SU-DHL-6 (cell line): ENCODE data around the gene IFITM2.

Experiments
- H2AFZ ChIP-seq: fragments of 200-600 bp; sonication (generic); 2 replicates; pipeline ENCODE4 v1.6.1; 2014; ENCODE audit warnings: low read depth, mild to moderate bottlenecking, moderate library complexity, mixed read lengths, antibody characterized with exemption, low read length; ENCODE audit not compliant: severe bottlenecking
- H3F3A ChIP-seq: fragments of 200-600 bp; shearing (Covaris generic); 2 replicates; pipeline ENCODE4 v1.6.0; 2016; ENCODE audit warnings: antibody characterized with exemption, mild to moderate bottlenecking; ENCODE audit not compliant: insufficient read depth
- H3K27ac ChIP-seq: fragments of 200-600 bp; sonication (generic); 2 replicates; pipeline ENCODE4 v1.5.1; 2016; ENCODE audit warnings: low read depth, mild to moderate bottlenecking, low read length, moderate library complexity, mixed read lengths
- H3K27me3 ChIP-seq: fragments of 200-600 bp; sonication (generic), shearing (Covaris generic); 2 replicates; pipeline ENCODE4 v1.6.0; 2014; ENCODE audit warnings: mild to moderate bottlenecking, low read length
- H3K36me3 ChIP-seq: fragments of 200-600 bp; sonication (generic); 2 replicates; pipeline ENCODE4 v1.6.1; 2014; ENCODE audit warnings: mild to moderate bottlenecking, low read length, mixed read lengths
- H3K4me2 ChIP-seq: fragments of 300-600, 200-600 bp; shearing (Covaris generic), sonication (generic); 2 replicates; pipeline ENCODE4 v1.6.0; 2014; ENCODE audit warnings: low read length, low read depth, mild to moderate bottlenecking; ENCODE audit not compliant: poor library complexity, severe bottlenecking
- H3K4me3 ChIP-seq: fragments of 200-600 bp; sonication (generic); 2 replicates; pipeline ENCODE4 v1.5.1; 2014; ENCODE audit warnings: antibody characterized with exemption, low read length, mild to moderate bottlenecking, mixed read lengths; ENCODE audit not compliant: insufficient read depth, poor library complexity, severe bottlenecking
- H3K79me2 ChIP-seq: fragments of 200-600 bp; sonication (generic); 2 replicates; pipeline ENCODE4 v1.6.1; 2014; ENCODE audit warnings: mild to moderate bottlenecking, low read length, moderate library complexity; ENCODE audit not compliant: insufficient read depth
- H3K9ac ChIP-seq: fragments of 200-600 bp; sonication (generic); 2 replicates; pipeline ENCODE4 v1.7.0; 2014; ENCODE audit warnings: mild to moderate bottlenecking, low read length
- H3K9me2 ChIP-seq: fragments of 200-600 bp; sonication (generic); replicated peaks from 2 replicates; pipeline ENCODE4 v1.6.1; 2014; ENCODE audit warnings: low read length; ENCODE audit not compliant: insufficient read depth
- H3K9me3 ChIP-seq: fragments of 200-600 bp; sonication (generic); 2 replicates; pipeline ENCODE4 v1.6.1; 2014; ENCODE audit warnings: low read length, mixed read lengths; ENCODE audit not compliant: insufficient read depth
- H4K20me1 ChIP-seq: fragments of 200-600 bp; sonication (generic); 2 replicates; pipeline ENCODE4 v1.6.1; 2014; ENCODE audit warnings: low read depth, mild to moderate bottlenecking, antibody characterized with exemption, low read length, moderate library complexity, mixed read lengths
- EZH2phosphoT487 ChIP-seq: fragments of 200-600 bp; sonication (generic), shearing (Covaris generic); conservative IDR thresholded peaks from 2 replicates; pipeline ENCODE4 v1.6.1; 2018; ENCODE audit warnings: mild to moderate bottlenecking, antibody characterized with exemption, low read length, moderate library complexity, mixed read lengths
- TF ChIP-seq, protein P1 (sequence below): fragments of 200-600 bp; sonication (generic); IDR thresholded peaks from one replicate; pipeline ENCODE4 v1.5.1; 2017; ENCODE audit warnings: antibody characterized with exemption, mild to moderate bottlenecking, low read length, moderate library complexity; ENCODE audit not compliant: insufficient read depth, poor library complexity, severe bottlenecking

The IFITM2 gene

DNA sequence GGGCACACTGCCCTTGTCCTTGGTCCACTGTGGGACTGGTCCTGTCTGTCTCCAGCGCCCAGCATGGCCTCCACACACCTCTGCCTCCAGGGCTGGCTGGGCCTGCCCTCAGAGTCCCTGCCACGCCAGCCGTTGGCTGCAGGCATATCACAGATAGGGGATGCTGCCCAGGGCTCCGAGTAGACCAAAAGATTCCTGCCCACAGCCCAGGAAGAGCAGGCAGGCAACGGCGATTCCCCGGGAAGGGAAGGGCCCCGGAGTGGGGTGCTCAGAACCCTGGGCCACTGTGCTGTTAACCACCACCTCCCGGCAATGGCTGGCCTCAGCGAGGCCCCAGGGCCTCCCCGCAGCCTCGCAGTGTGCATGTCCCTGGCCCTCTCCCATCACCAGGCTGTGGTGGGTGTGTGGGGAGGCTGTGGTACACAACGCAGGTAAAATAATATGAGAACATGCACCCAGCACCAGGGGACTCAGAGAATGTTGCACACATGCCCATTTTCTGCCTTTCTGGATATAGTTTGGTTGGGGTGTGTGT is 10.5 kb upstream of the IFITM2 start:
- Histone ChIP-seq H3K9me3 (no peaks in the 10 kb centered on the region), H3K27me3 (no peaks in the 10 kb centered on the region), H4K20me1 (no peaks in the 10 kb centered on the region), H3K9me2 (no peaks in the 10 kb centered on the region), H3K79me2 (no peaks in the 10 kb centered on the region), H3K27ac (no peak overlapping the region), H3K9ac (no peak overlapping the region), H3K4me2 (no peak overlapping the region), H3K4me3 (no peak overlapping the region), H3K36me3 (no peaks in the 10 kb centered on the region), H3F3A (no peaks in the 10 kb centered on the region), H2AFZ (no peak overlapping the region)
- TF ChIP-seq, protein P1, sequence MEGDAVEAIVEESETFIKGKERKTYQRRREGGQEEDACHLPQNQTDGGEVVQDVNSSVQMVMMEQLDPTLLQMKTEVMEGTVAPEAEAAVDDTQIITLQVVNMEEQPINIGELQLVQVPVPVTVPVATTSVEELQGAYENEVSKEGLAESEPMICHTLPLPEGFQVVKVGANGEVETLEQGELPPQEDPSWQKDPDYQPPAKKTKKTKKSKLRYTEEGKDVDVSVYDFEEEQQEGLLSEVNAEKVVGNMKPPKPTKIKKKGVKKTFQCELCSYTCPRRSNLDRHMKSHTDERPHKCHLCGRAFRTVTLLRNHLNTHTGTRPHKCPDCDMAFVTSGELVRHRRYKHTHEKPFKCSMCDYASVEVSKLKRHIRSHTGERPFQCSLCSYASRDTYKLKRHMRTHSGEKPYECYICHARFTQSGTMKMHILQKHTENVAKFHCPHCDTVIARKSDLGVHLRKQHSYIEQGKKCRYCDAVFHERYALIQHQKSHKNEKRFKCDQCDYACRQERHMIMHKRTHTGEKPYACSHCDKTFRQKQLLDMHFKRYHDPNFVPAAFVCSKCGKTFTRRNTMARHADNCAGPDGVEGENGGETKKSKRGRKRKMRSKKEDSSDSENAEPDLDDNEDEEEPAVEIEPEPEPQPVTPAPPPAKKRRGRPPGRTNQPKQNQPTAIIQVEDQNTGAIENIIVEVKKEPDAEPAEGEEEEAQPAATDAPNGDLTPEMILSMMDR: no peak
- TF ChIP-seq EZH2phosphoT487: no peak

DNA sequence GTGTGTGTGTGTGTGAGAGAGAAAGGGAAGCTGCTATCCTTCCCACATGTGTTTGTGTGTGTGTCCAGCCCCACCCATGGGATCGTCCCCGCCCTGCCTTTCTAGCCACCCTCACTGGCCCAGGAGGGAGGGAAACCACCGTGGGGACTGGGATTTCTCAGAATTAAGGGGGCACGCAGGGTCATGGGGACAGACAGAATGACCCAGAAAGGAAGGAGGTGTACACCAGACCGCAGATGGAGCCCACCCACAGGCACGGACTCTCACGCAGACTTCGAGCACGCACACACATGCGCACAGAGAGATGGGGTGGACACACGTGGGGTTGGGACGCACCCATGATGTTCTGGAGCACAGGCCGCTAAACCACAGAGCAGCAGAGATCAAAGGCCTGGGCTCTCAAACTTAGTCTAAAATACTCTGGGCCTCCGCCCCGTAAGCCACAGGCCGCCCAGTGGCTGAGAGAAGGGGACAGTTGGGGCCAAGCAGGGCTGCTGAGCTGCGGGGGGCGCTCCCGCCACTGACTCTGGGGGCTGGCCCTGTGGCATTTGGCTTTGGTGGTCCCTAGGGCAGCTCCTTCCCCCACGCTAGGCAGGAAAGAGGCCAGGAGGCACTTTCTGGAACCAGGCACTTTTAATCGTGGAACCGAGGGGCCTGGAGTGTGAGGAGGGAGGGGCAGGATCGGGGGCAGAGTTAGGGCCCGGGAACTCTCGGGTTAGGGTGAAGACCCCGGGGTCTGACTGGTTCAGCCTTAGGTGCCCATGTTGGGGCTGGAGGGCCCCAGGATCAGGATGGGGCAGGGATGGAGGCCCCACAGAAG is 9.8 kb upstream of the IFITM2 start:
- Histone ChIP-seq H4K20me1 (no peaks in the 10 kb centered on the region), H3K4me2 (no peak overlapping the region), H2AFZ (no peak overlapping the region), H3K79me2 (no peaks in the 10 kb centered on the region), H3K9me3 (no peaks in the 10 kb centered on the region), H3K9ac (no peak overlapping the region), H3F3A (no peaks in the 10 kb centered on the region), H3K27ac (no peak overlapping the region), H3K4me3 (no peak overlapping the region), H3K9me2 (no peaks in the 10 kb centered on the region), H3K27me3 (no peaks in the 10 kb centered on the region), H3K36me3 (no peaks in the 10 kb centered on the region)
- no peak for TF ChIP-seq EZH2phosphoT487
- TF ChIP-seq, protein P1: no peak

DNA sequence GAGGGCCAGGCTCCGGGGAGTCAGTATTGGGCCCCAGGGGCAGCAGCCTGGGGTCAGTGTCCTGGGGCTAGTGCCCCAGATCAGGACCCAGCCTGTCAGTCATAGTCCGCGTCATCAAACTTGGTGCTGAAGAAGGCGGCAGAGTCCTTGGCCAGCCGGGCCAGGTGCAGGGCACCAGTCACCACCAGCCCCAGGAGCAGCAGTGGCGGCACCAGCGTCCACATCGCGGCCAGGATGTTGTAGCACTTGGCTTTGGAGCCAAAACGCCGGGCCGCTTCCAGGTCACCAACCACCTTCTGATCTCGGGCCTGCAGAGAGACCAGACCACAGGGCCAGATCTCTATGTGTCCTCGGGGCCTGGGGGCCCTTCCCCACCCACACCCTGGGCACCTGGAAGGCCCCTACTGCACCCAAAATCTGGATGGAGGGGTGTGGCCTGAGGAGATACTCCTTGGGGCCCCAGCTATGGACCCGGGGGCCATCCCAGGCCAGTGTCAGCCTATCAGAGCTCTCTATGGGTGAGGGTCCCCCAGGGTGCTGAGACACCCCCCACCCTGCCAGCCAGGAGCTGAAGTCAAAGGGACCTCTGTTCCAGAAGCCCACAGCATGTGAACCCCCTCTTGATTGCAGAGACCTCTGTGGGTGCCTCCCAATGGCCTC is 9.1 kb upstream of the IFITM2 start:
- no peak overlapping the region for H3K4me2 ChIP-seq
- H4K20me1 ChIP-seq: no peaks in the 10 kb centered on the region
- H3K9ac ChIP-seq: no peak overlapping the region
- no peaks in the 10 kb centered on the region for H3K9me3 ChIP-seq
- no peak overlapping the region for H3K27ac ChIP-seq
- TF ChIP-seq, protein P1: no peak
- no peak for TF ChIP-seq EZH2phosphoT487
- H3F3A ChIP-seq: no peaks in the 10 kb centered on the region; the same call in 1 of the 2 replicates
- H3K4me3 ChIP-seq: no peak overlapping the region
- H3K36me3 ChIP-seq: no peaks in the 10 kb centered on the region
- no peak overlapping the region for H2AFZ ChIP-seq
- H3K79me2 ChIP-seq: no peaks in the 10 kb centered on the region
- H3K9me2 ChIP-seq: no peaks in the 10 kb centered on the region
- no peaks in the 10 kb centered on the region for H3K27me3 ChIP-seq
